Activated naive CD4-positive, alpha-beta T cell (primary cell): Measurements from ENCODE around the gene TEX264.
A peak's percentile ranks its signal among the peaks of the same experiment; 100 is the strongest.

Source experiments
- DNase-seq, 4 experiments: peaks; one replicate each; lab custom pipeline; 2025; lab: John Stamatoyannopoulos, UW

TEX264 gene

GRCh38 chr3:51673802-51674654, 3.0 kb downstream of the TEX264 start:
- DNase-seq = no peak

- DNase-seq = no peak
Measured at GRCh38 chr3:51675201-51675611, 4.2 kb downstream of the TEX264 start.

- DNase-seq = no peak
Measured at GRCh38 chr3:51676102-51676640, 5.1 kb downstream of the TEX264 start.

GRCh38 chr3:51677358-51677757, 6.3 kb downstream of the TEX264 start:
- no peak for DNase-seq

- no peak for DNase-seq
Measured at GRCh38 chr3:51678186-51678585, 7.1 kb downstream of the TEX264 start.

DNA sequence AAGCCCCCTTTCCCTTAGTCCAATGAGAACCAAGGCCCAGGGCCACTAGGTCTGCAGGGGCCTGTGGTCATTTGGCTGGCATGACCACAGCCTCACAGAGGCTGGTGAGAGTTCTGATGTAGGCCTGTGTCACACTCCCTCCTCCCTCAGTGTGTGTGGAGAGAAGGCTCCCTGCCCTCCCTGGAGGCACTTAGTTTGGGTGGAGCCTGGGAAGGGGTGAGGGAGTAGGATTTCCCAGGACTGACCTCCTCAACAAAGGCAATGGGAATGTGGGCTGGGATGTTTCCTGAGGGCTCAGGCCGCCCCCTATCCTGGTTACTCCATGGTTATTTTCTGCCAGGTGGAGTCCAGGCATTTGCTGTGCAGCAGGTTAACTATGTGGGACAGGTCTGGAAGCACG, 7.6 kb downstream of the TEX264 start:
- no peak for DNase-seq

DNA sequence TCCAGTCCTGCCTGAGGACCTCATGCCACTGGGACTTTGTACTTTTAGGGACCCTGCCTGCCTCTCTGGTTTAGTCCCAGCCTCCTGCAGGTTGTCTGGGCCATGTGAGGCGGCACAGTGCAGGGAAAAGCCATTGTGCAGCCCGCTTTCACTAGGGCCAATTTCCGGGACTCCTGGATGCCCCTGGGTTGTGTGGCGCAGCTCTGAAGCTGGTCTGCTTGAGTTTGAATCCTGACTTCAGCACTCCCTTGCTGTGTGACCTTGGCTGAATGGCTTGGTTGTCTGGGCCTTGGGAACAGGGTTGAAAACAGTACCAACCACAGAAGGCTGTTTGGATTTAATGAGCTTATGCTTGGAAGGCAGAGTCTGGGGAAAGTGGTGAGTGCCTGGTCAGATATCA, 8.3 kb downstream of the TEX264 start:
- DNase-seq = no peak

DNA sequence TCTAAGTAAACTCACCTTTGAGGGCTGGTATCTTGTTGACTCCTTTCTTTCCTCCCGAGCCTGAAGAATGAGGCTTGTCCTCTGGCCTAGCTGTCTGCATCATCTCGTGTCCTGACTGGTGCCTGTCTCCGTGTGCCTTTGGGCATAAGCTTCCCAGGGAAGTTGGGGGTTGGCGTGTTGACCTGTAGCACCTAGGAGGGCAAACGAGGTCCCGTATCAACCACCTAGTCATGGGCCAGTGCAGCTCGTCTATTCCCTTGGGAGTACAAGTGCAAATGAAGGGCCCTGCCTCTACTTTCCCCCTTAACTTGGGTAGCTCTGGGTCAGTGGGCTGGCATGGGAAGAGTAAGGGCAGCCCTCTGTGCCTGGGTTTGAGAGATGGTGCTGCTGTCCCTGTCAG, 8.7 kb downstream of the TEX264 start:
- no peak for DNase-seq

- no peak for DNase-seq
Measured at GRCh38 chr3:51680196-51680595, 9.1 kb downstream of the TEX264 start.

DNA sequence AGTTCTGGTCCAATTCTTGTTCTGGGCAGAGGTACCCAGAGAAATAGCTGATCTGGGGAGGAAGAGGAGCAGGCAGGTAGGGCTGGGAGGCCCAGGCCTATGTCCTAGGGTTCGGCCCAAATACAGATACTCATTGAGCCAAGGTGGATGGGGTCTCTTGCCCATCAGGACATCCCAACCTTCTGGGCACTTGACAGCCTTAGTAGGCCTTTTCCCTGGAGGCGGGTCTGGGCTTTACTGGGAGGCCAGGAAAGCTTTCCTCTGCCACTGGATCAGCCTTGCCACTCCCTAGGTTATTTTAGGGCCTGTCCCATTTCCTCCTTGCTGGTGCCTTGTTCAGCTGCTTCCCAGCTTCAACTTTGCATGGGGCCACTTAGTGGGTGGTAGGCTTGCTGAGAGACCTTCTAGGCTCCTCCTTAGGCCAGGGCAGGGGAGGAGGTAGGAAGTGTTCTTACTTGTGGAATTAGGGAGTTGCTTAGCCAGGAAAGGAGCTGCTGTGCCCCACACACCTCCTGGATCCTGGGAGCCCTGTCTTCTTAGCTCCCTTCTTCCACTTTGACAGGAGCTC, 9.7 kb downstream of the TEX264 start:
- DNase-seq = no peak

DNA sequence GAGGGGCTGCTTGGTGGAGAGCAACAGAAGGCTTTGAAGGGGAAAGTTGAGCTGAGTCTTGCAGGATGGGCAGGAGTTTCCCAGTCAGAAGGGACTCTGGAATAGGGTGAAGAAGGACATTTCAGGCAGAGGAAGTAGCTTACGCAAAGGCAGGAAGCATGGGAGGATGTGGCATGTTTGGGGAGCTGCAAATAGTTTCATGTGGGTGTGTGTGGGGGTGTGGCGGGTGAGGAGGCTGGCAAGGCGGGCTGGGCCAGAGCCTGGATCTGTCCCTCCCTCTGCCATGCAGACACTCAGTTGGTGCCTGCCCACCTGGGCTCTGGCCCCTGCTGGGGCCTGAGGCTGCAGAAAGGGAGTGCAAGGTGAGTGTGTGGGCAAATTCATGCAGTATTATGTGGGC, 10.4 kb downstream of the TEX264 start:
- peak in 2 of 4 experiments; percentile 13 to 15 for DNase-seq

GRCh38 chr3:51682079-51682478, 11.0 kb downstream of the TEX264 start:
- peak; percentile 12 to 36 (median 22) for DNase-seq

- no peak for DNase-seq
Measured at GRCh38 chr3:51682526-51682925, 11.5 kb downstream of the TEX264 start.

GRCh38 chr3:51683566-51683965, 12.5 kb downstream of the TEX264 start:
- DNase-seq = no peak

DNA sequence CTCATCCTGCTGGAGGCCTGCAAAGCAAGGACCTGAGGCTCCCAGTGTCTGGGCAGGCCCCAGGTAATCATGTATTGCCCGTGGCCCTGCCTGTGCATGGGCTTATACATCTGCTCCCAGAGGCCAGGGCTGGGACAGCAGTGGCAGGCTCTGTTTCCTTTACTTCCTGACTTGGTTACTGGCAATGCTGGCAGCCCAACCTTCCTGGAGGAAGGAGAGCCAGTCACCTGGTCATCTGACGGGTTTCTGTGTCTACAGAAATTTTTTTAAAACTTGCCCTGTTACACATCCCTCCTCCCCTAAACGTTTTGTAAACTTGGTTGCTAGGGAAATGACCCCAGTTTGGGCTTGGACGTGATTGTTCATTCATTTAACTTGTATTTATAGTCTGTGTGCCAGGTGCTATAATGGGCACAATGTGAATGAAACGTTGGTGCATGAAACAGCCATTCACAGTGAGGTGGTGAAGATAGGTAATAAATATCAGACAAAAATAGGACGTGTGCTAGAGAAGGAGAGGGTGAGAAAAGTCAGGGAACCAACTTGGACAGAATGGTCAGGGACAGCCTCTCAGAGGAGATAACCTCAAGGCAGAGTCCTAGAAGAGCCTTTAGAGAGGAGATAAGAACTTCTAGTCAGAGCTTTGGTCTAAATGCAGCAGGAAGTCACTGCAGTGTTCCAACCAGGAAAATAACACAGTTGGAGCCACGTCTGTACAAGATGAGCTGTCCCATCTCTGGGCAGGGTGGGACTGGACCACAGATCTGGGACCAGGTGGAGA, 14.1 kb downstream of the TEX264 start:
- no peak for DNase-seq

DNA sequence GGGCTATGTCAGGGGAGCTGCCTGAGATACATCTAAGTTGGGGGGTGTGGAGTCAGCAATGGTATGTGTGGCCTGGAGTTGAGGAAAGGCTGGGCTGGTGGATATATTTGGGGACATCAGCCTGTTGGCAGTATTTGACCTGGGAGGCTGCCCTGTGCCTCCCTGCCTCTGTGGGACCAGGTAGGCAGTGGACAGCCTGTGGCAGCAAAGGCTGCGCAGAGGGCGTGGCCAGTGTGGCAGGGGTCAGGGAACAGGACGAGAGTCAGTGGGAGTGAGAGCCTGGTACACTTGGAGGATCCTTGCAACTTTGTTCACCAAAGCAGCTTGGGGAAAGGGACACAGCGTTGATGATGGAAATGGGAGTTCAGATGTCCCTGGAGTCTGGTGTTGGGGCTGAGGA, 15.0 kb downstream of the TEX264 start:
- DNase-seq = no peak

DNA sequence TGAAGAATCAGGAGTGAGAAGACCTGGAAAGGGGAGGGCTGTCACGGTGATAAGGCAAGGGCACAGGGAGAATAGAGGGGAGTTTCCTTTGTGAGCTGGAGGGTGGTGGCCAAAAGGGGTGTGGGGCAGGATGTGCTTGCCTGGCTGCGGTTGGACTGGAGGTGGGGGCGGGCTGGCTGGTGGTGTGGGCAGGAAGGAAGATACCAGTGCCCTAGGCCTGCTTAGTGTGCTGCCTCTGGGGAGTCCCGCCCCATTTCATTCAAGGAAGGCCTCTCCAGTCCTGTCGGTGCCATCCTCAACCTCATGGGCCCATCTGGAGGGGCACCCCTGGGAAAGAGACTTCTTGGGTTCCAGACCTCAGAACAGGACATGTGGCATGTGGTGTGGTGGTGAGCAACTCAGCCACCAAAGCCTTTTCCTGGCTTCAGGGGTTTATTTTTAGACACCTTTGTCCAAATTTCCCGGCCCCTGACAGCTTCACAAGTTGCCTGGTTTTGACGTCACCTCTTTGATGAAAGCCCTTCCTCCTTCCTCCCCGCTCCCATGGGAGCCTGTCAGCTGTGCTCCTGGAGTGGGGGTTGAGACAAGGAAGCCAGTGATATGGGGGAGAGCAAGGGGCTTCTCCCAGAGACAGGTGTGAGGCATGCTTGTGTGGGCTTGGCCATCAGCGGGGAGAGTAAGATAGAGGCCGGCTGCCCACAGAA, 15.6 kb downstream of the TEX264 start:
- peak in 3 of 4 experiments; percentile 20 to 65 (median 64) for DNase-seq

DNA sequence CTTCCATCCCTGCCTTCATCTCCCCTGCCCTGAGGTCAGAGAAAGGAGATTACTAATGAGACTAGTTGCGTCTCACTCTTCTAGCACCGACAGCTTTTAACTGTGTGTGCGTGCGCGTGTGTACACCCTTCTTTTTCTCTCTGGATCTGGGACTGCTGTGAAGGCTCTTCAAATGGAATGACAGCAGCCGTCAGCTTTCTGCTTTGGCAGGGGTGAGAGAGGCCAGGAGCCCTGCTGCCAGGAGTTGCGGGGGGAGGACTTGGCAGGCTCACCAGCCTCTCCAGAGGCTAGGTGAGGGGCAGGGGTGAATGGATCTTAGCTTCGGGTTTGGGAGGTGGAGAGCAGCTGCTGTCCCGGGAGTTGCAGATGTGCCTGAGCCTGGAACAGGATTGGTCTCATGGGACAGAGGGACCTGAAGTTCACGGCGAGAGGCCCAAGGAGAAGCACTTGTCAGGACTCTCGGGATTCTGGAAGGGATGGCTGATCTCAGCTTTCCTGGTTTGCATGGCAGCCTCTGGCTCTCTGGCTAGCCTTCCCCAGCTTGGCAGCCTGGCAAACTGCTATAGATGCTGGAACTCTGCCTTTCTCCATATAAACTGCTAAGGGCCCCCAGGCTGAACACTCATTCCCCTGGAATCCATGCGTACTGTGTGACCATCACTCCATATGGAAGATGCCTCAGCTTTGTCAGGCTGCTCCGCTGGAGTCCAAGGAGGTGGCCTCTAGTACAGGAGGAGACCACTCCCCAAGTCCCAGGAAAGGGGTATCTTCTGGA, 16.6 kb downstream of the TEX264 start:
- no peak for DNase-seq

GRCh38 chr3:51688206-51688600, 17.2 kb downstream of the TEX264 start:
- DNase-seq = no peak

DNA sequence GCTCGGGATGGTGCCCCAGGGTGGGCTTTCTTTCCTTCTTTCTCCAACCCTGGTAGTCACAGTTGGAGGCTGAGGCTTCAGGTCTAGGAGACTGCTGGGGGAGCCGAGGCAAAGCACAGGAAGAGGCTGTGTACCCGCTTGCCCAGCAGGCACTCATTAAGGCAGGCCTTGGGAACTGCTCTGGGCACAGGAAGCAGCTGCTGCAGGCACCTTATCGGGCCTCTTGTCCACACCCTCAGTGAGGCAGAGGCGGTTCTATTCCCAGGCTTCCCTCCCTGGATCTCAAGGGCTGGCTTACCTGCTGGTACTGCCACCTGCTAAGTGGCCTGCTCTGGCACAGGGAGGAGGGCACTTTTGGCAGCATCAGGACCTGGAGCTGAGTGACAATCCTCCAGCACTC, 20.0 kb downstream of the TEX264 start:
- DNase-seq = no peak

- no peak for DNase-seq
Measured at GRCh38 chr3:51691949-51692348, 20.9 kb downstream of the TEX264 start.
